Natural killer cell (primary cell): ENCODE data around the gene HPCAL4. TPM values are rescaled to one million over a fixed set of nuclear protein-coding genes. Genes with fewer than 3 reads are reported as not detected.

Source experiments
- ATAC-seq, 3 donors: fragments of 150-1000 bp in 2 of 3; fragments of 200-7000 bp in 1 of 3; cut with Tn5 transposase; 1 replicate in 1 of 3; 2 replicates in 2 of 3; pipeline ENCODE4 v1.10.0; 2021; ENCODE audit warnings: mild to moderate bottlenecking in 2 of 3, moderate library complexity in 2 of 3
- DNase-seq, 2 donors: peaks; one replicate each; pipeline versions ENCODE4 v3.0.0 to v3.0.0-alpha.2; 2013 to 2021; ENCODE audit warnings: mixed read lengths in 1 of 2
- H3K27ac ChIP-seq: one replicate; pipeline ENCODE4 v1.5.1; 2013; ENCODE audit warnings: mild to moderate bottlenecking, low read length
- H3K27me3 ChIP-seq: one replicate; pipeline ENCODE4 v1.6.1; 2013; ENCODE audit warnings: low read length; ENCODE audit not compliant: control insufficient read depth, insufficient read depth
- H3K36me3 ChIP-seq: one replicate; pipeline ENCODE4 v1.6.1; 2013; ENCODE audit warnings: low read length; ENCODE audit not compliant: control insufficient read depth, insufficient read depth
- H3K4me1 ChIP-seq: one replicate; pipeline ENCODE4 v1.6.1; 2013; ENCODE audit warnings: low read length; ENCODE audit not compliant: control insufficient read depth, insufficient read depth
- H3K4me3 ChIP-seq: one replicate; pipeline ENCODE4 v1.5.1; 2013; ENCODE audit warnings: low read length
- H3K9me3 ChIP-seq: one replicate; pipeline ENCODE4 v1.6.1; 2013; ENCODE audit warnings: low read length; ENCODE audit not compliant: control insufficient read depth, insufficient read depth
- H3K27ac Mint-ChIP-seq, 2 donors: one replicate each; pipeline ENCODE4 v1.8.0; 2022; ENCODE audit warnings: mild to moderate bottlenecking in 2 of 2, mixed read lengths in 2 of 2, moderate library complexity in 1 of 2
- H3K27me3 Mint-ChIP-seq, 2 donors: one replicate each; pipeline ENCODE4 v1.8.0; 2022; ENCODE audit warnings: low read depth in 2 of 2, mixed read lengths in 2 of 2
- H3K36me3 Mint-ChIP-seq: one replicate; pipeline ENCODE4 v1.8.0; 2022; ENCODE audit warnings: mixed read lengths
- H3K4me1 Mint-ChIP-seq, 2 donors: one replicate each; pipeline ENCODE4 v1.8.0; 2022; ENCODE audit warnings: mixed read lengths in 2 of 2
- H3K4me3 Mint-ChIP-seq: one replicate; pipeline ENCODE4 v1.8.0; 2022; ENCODE audit warnings: mild to moderate bottlenecking, moderate library complexity, mixed read lengths
- H3K9me3 Mint-ChIP-seq, 2 donors: one replicate each; pipeline ENCODE4 v1.8.0; 2022; ENCODE audit warnings: mixed read lengths in 2 of 2
- WGBS: methylation state at CpG from one replicate; pipeline ENCODE4 v1.1.7; 2013; ENCODE audit warnings: missing lambda C conversion rate; ENCODE audit not compliant: insufficient coverage; 5-methylcytosine and 5-hydroxymethylcytosine counted together
- intact Hi-C: fragments of 100-400 bp; cut with micrococcal nuclease; formaldehyde crosslinking; loops from one replicate; pipeline ENCODE4 v1.14.2; 2022
- total RNA-seq, 4 donors: library from RNA; stranded (reverse); fragments of 120-200 nt in 1 of 4; gene quantifications; one replicate each; pipeline versions ENCODE4 v1.2.3 to v1.2.4, GENCODE V29; 2013 to 2022
- TF ChIP-seq, protein P1 (sequence below): fragments of 200-600 bp; IDR thresholded peaks from one replicate; pipeline ENCODE4 v1.8.0; 2022; ENCODE audit warnings: antibody characterized with exemption

The HPCAL4 gene
- total RNA-seq, 3 donors from 2014 or later (not counting 1 experiment from before 2014, with no cell fraction given), result 0.78 to 1.6 (median 1.3) TPM

DNA sequence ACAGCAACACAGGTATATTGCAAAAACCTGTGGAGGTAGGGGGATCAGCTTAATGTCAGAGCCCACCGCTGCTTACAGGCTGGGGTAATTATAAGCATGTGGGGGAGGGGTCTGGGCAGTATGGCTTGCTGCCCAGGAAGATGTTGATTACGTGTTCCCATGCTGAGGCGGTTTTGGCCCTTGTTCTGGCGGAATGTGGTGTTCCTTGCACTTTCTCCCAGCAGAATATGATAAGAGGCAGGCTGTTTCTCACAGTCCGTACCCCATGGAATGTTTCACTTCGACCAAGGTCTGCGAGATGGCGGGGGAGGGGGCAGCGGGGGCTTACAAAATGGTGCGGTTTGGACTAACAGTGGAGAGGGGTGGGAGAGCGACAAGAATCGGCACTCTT is 9.8 kb upstream of the HPCAL4 start:
- Histone ChIP-seq H3K9me3 (no peaks in the 10 kb centered on the region), H3K27me3 (no peaks in the 10 kb centered on the region), H3K27ac (no peak overlapping the region), H3K4me1 (no peaks in the 10 kb centered on the region), H3K36me3 (no peaks in the 10 kb centered on the region), H3K4me3 (no peak overlapping the region)
- H3K9me3 Mint-ChIP-seq, result no peaks in the 10 kb centered on the region
- intact Hi-C loops, result no loop called here
- no peak overlapping the region for H3K27ac Mint-ChIP-seq
- TF ChIP-seq, protein P1, sequence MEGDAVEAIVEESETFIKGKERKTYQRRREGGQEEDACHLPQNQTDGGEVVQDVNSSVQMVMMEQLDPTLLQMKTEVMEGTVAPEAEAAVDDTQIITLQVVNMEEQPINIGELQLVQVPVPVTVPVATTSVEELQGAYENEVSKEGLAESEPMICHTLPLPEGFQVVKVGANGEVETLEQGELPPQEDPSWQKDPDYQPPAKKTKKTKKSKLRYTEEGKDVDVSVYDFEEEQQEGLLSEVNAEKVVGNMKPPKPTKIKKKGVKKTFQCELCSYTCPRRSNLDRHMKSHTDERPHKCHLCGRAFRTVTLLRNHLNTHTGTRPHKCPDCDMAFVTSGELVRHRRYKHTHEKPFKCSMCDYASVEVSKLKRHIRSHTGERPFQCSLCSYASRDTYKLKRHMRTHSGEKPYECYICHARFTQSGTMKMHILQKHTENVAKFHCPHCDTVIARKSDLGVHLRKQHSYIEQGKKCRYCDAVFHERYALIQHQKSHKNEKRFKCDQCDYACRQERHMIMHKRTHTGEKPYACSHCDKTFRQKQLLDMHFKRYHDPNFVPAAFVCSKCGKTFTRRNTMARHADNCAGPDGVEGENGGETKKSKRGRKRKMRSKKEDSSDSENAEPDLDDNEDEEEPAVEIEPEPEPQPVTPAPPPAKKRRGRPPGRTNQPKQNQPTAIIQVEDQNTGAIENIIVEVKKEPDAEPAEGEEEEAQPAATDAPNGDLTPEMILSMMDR, result no peak
- 70% methylated on average over 12 of the region's 12 CpGs for WGBS
- no peaks in the 10 kb centered on the region for H3K4me1 Mint-ChIP-seq
- peaks cover 30 to 32% of the 10 kb centered on the region in 2 donors for H3K27me3 Mint-ChIP-seq
- no peak overlapping the region for H3K4me3 Mint-ChIP-seq
- H3K36me3 Mint-ChIP-seq, result no peaks in the 10 kb centered on the region
- ATAC-seq (no peak), DNase-seq (no peak)

DNA sequence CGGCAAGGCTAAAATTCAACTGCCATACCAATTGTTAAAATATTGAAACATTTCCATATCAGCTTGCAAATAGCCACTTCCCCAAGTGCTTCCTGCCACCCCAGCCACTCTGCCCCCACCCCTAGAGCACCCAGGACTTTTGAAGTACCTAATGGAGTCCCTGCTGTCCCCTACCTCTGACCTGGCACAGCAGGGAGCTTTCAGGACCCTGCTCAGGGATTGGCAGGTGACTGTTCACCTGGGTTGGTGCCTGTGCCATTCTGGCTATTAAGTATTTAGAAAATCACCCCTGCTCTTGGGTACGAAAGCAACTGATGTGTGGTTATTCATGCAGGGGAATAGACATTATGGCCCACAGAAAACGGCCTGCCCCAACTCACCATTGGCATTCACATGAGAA is 9.1 kb upstream of the HPCAL4 start:
- Histone ChIP-seq H3K4me1 (no peaks in the 10 kb centered on the region), H3K27ac (no peak overlapping the region), H3K36me3 (no peaks in the 10 kb centered on the region), H3K4me3 (no peak overlapping the region), H3K27me3 (no peaks in the 10 kb centered on the region), H3K9me3 (no peaks in the 10 kb centered on the region)
- no peak overlapping the region for H3K4me3 Mint-ChIP-seq
- intact Hi-C loops, result no loop called here
- TF ChIP-seq, protein P1, result no peak
- peaks cover 31 to 32% of the 10 kb centered on the region in 2 donors for H3K27me3 Mint-ChIP-seq
- no peak for ATAC-seq
- no peaks in the 10 kb centered on the region for H3K9me3 Mint-ChIP-seq
- 64% methylated on average over 3 of the region's 3 CpGs for WGBS
- no peak for DNase-seq
- no peak overlapping the region for H3K27ac Mint-ChIP-seq
- no peaks in the 10 kb centered on the region for H3K4me1 Mint-ChIP-seq
- H3K36me3 Mint-ChIP-seq, result no peaks in the 10 kb centered on the region

DNA sequence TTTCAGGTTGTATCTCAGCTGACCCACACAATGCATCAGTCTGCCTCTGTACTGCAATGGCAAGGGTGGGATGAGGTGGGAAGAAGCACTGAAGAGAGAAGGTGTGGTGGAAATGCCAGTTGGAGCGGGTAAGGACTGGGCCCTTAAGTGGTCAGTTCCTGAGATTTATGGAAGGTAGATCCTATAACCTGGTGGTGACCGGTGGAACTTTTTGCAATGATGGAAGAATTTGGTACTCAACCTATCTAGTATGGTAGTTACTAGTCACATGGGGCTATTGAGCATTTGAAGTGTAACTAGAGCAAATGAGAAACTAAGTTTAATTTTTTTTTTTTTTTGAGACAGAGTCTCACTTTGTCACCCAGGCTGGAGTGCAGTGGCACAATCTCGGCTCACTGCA is 8.2 kb upstream of the HPCAL4 start:
- 98% methylated on average over 2 of the region's 3 CpGs for WGBS
- intact Hi-C loops, result no loop called here
- H3K9me3 ChIP-seq, result no peaks in the 10 kb centered on the region
- H3K27me3 Mint-ChIP-seq, result peaks cover 38 to 41% of the 10 kb centered on the region in 2 donors
- no peak overlapping the region for H3K4me3 ChIP-seq
- H3K36me3 Mint-ChIP-seq, result no peaks in the 10 kb centered on the region
- H3K9me3 Mint-ChIP-seq, result no peaks in the 10 kb centered on the region
- no peaks in the 10 kb centered on the region for H3K4me1 Mint-ChIP-seq
- ATAC-seq, result no peak
- H3K27me3 ChIP-seq, result no peaks in the 10 kb centered on the region
- DNase-seq, result no peak
- H3K27ac Mint-ChIP-seq, result no peak overlapping the region
- H3K36me3 ChIP-seq, result no peaks in the 10 kb centered on the region
- no peak overlapping the region for H3K4me3 Mint-ChIP-seq
- no peaks in the 10 kb centered on the region for H3K4me1 ChIP-seq
- no peak overlapping the region for H3K27ac ChIP-seq
- TF ChIP-seq, protein P1, result no peak

DNA sequence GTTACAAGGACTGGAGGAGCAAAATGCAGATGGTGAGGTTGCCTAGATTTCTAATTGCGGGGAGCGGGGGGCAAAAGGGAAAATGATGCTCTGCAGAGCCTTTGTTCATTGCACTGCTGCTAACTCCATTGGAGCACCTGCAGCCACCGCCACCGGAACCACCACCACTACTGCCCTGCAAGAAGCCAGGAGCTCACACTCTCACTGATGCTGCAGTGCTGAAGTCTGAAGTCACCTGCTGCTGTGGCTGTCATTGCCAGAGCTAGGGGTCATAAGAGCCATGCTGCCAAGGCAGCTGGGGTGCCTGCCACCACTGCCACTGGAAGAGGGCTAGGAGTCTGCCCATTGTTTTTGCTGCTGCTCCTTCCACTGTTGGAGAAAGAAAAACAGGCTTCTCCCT is 7.3 kb upstream of the HPCAL4 start:
- H3K36me3 Mint-ChIP-seq, result no peaks in the 10 kb centered on the region
- H3K36me3 ChIP-seq, result no peaks in the 10 kb centered on the region
- no peak overlapping the region for H3K4me3 Mint-ChIP-seq
- H3K27me3 Mint-ChIP-seq, result peaks cover 40 to 45% of the 10 kb centered on the region in 2 donors
- H3K9me3 ChIP-seq, result no peaks in the 10 kb centered on the region
- DNase-seq (no peak), ATAC-seq (no peak)
- no peaks in the 10 kb centered on the region for H3K4me1 ChIP-seq
- intact Hi-C loops, result no loop called here
- TF ChIP-seq, protein P1, result no peak
- no peak overlapping the region for H3K4me3 ChIP-seq
- H3K27ac ChIP-seq, result no peak overlapping the region
- H3K9me3 Mint-ChIP-seq, result no peaks in the 10 kb centered on the region
- no peaks in the 10 kb centered on the region for H3K27me3 ChIP-seq
- H3K4me1 Mint-ChIP-seq, result no peaks in the 10 kb centered on the region
- no peak overlapping the region for H3K27ac Mint-ChIP-seq
- 77% methylated on average over 4 of the region's 4 CpGs for WGBS
